ENCODE data around the gene PCNX2. TPM values are rescaled to one million over a fixed set of nuclear protein-coding genes. Genes with fewer than 3 reads are reported as not detected.

Gene PCNX2
- total and polyA plus RNA-seq, 2 of the 8 experiments (the other 6 are each of a cell fraction or from before 2014, with no cell fraction given) = 46.1 to 57.6 TPM

DNA sequence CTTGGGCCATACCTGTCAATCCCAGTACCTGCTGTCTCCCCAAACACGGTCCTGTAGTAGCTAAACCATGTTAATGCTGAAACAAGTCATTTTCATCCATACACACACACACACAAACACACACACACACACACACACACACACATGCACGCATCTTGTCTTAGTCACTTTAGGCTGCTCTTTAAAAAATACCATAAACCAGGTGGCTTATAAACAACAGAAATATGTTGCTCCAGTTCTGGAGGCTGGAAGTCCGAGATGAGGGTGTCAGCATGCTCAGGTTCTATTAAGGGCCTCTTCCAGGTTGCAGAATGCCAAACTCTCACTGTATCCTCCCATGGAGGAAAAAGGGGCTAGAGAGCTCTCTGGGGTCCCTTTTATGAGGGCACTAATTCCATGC lies 215.2 kb downstream of the PCNX2 start (continued):
- TF ChIP-seq, protein P1, sequence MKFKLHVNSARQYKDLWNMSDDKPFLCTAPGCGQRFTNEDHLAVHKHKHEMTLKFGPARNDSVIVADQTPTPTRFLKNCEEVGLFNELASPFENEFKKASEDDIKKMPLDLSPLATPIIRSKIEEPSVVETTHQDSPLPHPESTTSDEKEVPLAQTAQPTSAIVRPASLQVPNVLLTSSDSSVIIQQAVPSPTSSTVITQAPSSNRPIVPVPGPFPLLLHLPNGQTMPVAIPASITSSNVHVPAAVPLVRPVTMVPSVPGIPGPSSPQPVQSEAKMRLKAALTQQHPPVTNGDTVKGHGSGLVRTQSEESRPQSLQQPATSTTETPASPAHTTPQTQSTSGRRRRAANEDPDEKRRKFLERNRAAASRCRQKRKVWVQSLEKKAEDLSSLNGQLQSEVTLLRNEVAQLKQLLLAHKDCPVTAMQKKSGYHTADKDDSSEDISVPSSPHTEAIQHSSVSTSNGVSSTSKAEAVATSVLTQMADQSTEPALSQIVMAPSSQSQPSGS (IDR thresholded peaks at IDR 0.05; ENCODE audit: low read length) = no peak
- TF ChIP-seq CTCF (IDR thresholded peaks at IDR 0.05; ENCODE audit: control extremely low read depth in 1 of 3, insufficient read depth in 1 of 3, low read depth in 1 of 3, low read length in 3 of 3) = no peak
